Measurements from ENCODE around the gene PRSS53.
"Not testable (repeated sequence)": the region's sequence is repeated elsewhere in the genome, so short reads cannot be mapped to it uniquely, and the experiment has no call there.

The PRSS53 gene

DNA sequence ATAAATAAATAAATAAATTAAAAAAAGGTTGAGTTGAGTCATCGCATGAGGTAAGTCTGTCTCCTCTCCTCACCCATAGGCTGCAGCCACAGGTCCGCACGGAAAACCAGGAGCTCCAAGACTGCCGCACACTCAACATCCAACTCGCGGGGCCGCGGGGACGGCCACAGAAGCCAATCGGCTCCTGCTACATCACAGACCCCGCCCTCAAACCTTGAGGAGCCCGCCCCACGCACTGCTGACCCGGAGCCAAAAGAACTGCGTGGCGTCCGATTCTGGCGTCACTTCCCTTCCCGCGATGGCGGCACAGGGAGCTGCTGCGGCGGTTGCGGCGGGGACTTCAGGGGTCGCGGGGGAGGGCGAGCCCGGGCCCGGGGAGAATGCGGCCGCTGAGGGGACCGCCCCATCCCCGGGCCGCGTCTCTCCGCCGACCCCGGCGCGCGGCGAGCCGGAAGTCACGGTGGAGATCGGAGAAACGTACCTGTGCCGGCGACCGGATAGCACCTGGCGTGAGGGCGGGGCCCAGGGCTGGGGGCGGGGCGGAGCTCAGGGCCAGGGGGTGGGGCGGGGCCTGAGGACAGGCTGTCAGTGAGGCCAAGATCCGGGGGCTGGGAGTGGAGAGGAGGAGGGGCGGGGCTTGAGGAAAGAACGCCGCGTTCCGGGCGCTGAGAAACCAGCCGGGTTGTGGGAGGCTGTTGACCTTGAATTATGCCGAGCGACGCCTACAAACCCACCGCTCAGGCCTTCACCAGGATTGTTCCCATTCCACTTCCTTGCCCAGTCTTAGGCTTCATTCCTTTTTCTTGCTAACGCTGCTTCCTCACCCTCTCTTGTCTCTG lies 28.9 kb upstream of the PRSS53 start, which contains the start of gene KAT8:
TSS of gene KAT8 (plus strand) at position 281 of the 839 bp plus-strand sequence. CDS start at position 299, 18 bp downstream.
- peak; percentile 98 for DNase-seq

DNA sequence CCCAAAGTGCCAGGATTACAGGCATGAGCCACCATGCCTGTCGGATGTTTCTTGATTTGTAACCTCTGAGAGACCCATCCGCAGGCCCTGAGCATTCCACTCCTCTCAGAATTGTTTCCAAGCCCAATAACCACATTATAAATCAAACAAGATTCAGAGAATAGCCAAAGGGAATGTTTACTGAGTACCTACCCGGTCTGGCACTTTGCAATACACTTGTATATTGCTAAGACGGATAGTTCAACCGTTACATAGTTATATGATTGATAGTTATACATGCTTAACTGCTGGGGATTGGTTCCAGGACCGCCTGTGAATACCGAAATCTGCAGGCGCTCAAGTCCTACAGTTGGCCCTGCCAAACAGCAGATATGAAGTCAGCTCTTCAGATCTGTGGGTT lies 25.7 kb upstream of the PRSS53 start:
- no peak for DNase-seq

DNA sequence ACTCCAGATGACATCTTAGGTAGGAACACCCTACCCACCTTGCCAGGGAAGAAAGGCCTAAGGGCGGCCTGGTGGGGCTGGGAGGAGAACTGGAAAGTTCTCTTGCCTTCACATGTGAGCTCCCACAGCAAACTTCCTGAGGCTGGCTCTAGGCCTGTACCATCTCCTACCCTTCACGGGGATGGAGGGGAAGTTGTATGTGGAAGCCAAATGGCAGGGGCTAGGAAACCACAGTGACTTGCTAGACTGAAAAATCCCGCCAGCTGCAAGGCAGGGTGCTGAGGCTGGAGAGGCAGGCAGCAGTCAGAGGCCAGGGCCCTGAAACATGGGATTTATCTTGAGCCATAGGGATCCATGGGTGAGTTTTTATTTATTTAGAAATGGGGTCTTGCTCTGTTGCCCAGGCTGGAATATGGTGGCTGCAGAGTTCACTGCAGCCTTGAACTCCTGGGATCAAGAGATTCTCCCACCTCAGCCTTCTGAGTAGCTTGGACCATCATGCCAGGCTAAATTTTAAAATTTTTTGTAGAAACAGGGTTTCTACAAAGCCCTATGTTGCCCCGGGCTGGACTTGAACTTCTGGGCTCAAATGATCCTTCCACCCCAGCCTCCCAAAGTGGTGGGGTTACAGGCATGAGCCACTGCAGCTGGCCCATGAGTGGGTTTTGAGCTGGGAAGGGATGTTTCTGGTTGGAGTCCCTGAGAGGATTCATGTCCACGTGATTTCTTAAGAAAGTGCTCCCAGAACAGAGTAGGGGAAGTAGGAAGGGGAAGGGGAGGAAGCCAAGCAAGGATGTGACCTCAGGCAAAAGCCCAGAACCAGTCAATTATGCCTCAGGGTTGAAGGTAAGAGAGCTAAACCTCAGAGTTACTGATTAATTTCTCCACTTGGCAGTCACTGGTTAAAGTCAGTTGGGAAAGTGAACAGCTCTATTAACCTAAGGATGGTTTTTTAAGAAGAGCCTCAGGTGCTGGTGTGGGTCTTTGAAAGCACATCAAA lies 24.7 kb upstream of the PRSS53 start:
- no peak for DNase-seq

DNA sequence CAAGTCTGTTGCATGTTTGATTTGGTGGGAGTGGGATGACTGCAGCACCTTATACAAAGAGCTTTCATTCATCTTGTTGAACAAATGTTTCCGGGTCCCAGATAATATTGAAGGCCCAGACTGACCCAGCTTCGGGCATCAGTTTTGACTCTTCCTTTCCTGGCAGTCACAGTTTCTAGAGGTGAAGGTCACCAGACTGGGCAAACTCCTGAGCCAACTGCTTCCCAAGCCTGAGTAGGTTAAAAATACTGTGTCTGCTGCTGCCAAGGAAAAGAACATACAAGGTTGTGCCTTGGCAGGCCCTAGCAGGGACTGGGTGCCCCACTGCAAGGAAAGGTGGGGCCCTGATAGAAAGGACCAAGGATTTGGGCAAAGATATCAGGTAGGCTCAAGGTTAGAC lies 24.0 kb upstream of the PRSS53 start:
- DNase-seq = no peak

DNA sequence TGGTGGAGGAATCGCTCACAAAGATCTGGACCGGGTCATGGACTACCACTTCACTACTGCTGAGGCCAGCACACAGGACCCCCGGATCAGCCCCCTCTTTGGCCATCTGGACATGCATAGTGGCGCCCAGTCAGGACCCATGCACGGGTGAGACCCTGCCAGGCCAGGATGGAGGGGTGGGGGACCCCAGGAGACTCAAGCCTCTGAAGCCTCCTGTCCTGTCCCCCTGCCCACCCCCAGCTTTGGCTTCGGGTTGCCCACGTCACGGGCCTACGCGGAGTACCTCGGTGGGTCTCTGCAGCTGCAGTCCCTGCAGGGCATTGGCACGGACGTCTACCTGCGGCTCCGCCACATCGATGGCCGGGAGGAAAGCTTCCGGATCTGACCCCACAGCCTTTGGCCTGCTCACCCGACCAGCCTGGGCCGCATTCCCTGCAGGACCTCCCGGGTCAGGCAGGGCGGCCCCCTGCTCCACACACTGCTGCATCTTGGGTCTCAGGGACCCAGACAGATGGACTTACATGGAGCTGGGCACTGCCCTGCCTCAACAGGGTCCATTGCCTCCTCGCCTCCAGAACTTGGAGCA lies 23.2 kb upstream of the PRSS53 start:
- no peak for DNase-seq

DNA sequence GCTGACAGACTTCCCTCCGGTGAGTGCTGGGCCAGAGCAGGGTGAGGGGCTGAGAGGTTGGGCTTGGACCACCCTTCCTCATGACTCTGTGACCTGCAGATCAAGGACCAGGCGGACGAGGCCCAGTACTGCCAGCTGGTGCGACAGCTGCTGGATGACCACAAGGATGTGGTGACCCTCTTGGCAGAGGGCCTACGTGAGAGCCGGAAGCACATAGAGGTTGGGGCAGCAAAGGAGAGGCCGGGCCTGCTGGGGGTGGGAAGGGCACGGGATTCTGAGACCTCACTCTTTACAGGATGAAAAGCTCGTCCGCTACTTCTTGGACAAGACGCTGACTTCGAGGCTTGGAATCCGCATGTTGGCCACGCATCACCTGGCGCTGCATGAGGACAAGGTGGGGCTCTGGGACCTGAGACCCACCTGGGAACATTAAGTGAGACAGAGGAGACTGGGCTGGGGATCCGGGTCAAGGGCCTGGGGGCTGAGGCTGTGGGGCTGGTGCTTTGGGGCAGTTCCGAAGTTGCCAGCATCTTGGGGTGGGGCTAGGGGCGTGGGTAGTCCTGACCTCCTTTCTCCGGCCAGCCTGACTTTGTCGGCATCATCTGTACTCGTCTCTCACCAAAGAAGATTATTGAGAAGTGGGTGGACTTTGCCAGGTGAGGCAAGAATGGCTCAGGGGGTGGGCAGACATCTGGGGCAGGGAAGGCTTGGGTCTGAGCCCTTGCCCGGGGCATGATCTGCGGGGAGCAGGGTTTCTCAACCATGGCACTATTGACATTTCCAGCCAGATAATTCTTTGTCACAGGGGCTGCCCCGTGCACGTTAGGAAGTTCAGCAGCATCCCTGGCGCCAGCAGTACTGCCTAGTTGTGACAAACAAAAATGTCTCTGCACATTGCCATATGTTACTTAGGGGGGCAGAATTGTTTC lies 21.6 kb upstream of the PRSS53 start:
- DNase-seq = no peak

DNA sequence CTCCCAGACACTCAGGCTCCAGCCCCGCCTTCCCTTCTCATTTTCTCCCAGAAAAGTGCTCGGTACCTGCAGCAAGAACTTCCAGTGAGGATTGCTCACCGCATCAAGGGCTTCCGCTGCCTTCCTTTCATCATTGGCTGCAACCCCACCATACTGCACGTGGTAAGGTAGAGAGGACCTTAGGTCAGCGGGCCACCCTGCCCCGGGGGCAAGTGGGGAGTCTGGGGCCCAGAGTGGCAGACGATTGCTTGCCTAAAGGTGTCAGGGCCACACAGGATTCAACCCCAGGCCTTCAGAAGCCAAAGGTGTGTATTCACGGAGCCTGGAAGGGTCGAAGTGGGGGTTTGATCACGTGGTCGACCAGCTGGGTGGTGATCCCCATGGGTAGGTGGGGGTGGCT lies 20.9 kb upstream of the PRSS53 start:
- no peak for DNase-seq

DNA sequence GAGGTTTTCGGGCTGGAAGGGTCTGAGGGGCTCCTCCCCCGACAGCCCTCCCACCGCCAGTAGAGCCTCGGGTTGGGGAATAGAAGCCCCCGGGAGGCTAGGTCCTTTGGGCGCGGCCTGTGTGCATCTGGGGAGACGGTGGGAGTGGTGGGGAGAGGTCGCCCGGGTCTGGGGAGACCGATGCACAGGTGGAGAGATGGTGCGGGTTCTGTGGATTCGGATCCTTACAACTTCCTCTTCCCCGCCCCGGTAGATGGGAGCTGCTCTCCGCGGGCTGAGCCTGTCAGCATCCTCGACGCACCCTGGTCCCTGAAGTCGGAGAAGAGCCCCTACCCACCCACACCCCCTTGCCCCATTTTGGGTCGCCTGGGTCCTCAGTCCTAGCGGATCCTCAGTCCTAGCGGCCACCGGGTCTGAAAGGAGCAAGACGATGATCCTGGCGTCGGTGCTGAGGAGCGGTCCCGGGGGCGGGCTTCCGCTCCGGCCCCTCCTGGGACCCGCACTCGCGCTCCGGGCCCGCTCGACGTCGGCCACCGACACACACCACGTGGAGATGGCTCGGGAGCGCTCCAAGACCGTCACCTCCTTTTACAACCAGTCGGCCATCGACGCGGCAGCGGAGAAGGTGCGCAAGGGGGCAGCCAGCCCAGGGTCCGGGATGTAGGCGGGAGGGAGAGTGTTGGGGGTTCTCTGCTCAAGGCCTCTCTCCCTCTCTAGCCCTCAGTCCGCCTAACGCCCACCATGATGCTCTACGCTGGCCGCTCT lies 20.2 kb upstream of the PRSS53 start:
- DNase-seq = no peak

DNA sequence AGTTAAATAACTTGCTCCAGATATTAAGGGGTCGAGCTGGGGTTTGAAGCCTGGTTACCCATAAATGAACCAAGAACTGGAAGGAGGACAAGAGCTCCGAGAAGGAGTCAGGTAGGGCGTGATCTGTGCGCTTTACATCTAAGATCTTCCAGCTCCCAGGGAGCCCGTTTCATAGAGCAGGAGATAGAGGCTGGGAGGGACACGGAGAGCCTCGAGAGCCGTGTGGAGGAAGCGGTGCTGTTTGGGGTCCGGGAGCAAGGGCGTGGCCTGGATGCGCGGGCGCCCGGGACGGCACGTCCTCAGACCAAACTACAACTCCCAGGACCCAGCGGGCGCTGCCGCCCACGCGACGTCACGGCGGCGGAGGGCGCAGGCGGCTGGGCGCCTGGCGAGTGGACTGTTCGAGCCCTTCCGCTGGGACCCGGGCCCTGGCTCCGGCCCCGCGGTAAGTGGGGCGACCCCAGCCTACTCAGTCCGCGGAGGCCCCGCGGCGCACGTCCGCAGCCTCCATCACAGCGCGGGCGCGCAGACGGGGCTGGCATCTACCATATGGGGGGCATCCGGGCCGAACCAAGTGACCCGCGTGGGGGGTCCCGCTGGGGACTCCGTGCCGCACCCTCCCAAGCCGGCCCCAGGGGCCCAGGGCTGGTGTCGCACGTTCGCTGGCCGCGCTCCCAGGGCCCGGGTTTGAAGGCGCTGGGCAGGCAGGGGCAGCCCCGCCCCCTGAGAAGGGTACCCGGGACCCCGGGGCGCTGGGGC lies 19.5 kb upstream of the PRSS53 start, which contains the start of gene BCKDK:
TSS of gene BCKDK (plus strand) at position 352 of the 759 bp plus-strand sequence. CDS start 838 bp downstream, outside the sequence.
- DNase-seq = peak; percentile 74

DNA sequence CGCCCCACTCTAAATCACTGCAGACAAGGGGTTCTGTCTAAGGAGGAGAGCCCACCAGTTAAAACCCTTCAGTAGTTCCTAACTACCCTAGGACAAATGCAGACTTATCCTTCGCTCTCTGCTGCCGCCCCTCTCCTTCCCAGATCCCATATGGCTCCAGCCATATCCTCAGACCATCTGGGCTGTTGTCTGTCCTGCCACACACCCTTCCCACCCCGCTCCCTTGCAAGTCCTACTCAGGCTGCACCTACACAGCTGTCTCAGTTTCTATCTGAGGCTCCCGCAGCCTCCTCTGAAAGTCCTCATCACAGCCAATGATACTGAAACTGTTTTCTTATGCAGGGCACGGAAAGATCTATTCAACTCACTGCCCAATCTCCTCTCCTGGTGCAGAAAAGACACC lies 18.7 kb upstream of the PRSS53 start:
- peak; percentile 33 for DNase-seq

DNA sequence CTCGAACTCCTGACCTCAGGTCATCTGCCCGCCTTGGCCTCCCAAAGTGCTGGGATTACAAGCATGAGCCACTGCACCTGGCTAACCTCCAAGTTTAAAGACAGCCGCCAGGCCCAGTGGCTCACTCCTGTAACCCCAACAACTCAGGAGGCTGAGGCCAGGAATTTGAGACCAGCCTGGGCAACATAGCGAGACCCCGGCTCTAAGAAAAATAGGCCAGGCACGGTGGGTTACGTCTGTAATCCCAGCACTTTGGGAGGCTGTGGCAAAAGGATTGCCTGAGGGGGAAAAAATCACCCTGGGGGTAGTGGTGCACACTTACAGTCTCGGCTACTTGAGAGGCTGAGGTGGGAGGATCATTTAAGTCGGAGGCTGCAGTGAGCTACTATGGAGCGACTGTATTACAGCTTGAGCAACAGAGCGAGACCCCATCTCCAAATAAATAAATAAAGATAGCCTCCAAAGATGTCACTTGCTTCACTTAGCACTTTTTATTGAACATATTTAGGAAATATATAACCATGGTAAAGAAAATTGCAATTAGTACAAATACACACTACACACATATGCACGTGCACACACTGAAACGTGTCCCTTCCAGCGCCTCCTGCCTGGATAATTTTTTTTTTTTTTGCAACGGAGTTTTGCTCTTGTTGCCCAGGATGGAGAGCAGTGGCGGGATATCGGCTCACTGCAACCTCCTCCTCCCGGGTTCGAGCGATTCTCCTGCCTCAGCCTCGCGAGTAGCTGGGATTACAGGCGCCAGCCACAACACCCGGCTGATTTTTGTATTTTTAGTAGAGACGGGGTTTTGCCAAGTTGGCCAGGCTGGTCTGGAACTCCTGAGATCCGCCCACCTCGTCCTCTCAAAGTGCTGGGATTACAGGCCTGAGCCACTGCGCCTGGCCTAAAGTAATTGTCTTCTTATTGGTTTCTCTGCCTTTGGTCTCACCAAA lies 18.0 kb upstream of the PRSS53 start:
- DNase-seq = no peak

DNA sequence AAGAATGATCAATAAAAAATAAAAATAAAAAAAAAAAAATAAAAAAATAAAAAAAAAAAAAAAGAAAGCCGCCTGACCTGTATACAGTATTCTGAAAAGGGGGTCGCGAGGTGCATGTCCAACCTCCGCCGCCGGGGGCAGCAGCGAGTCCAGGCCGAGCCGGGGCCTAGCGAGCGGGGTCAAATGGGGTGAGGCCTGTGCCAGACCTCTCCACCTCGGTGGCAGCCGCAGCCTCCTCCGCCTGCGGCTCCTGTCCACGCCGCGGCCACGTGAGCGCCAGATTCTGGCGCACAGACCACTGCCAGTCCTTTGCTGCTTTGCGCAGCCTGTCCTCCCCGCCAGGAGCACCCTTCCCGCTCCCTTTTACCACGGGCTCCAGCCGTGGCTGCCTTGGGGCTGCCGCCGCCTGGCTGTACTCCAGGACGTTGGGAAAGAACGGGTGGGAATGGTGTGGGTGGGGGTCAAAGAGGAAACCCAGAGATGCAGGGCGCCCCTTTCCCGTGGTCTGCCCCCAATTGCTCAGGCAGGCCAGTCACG lies 17.0 kb upstream of the PRSS53 start:
- DNase-seq = peak; percentile 82

DNA sequence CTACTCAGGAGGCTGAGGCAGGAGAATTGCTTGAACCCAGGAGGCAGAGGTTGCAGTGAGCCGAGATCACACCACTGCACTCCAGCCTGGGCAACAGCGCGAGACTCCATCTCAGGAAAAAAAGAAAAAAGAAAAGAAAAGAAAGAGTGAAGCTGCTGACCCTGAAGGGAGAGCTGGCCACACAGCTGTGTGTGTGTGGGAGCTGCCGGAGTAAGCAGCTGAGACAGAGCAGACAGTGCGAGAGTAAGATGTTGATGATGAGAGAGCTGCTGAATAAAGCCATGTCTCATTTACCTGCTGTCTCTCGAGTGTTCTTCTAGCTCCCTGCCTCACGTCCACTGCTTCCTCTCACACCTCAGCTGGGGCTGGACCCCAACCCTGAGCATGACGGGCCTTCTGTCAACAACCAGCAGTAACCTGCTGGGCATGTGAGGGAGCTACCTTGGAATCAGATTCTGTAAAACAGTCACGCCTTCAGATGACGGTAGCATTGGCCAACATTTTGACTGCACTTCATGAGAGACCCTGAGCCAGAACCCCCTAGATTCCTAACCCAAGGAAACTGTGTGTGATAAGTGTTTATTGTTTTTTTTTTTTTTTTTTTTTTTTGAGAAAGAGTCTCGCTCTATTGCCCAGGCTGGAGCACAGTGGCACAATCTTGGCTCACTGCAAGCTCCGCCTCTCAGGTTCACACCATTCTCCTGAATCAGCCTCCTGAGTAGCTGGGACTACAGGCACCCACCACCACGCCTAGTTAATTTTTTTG lies 12.3 kb upstream of the PRSS53 start:
- DNase-seq = not testable (repeated sequence)

DNA sequence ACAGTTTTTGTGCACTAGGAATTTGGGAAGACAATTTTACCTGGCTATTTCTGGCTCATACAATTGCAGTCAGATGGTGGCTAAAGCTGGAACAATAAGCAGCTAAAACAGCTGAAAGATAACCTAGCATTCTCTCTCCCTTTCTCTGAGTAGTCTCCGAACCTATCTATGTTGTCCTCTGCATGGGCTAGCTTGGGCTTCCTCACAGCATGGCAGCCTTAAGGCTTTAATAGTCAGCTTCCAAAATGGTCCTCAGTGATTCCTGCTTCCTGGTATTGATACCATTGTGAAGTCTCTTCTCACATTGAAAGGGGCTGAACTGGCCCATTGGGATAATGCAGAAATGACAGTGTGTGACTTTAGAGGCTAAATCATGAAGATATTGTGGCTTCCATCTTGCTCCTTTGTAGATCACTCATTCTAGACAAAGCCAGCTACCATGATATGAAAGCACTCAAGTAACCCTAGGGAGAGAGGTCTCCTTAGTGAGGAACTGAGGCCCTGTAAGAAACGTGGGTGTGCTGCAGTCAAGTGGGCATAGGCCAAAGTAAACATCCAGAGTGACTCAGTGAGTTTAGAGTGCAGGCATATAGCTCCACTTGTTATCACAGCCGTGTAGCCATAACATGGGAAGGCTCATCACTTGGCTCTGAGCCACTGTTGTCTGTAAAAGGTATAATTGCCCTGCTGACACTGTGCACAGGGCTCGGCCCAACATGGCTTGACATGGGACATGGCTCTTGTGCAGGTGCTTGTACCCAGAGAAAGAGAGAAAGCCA lies 11.3 kb upstream of the PRSS53 start:
- DNase-seq = no peak

DNA sequence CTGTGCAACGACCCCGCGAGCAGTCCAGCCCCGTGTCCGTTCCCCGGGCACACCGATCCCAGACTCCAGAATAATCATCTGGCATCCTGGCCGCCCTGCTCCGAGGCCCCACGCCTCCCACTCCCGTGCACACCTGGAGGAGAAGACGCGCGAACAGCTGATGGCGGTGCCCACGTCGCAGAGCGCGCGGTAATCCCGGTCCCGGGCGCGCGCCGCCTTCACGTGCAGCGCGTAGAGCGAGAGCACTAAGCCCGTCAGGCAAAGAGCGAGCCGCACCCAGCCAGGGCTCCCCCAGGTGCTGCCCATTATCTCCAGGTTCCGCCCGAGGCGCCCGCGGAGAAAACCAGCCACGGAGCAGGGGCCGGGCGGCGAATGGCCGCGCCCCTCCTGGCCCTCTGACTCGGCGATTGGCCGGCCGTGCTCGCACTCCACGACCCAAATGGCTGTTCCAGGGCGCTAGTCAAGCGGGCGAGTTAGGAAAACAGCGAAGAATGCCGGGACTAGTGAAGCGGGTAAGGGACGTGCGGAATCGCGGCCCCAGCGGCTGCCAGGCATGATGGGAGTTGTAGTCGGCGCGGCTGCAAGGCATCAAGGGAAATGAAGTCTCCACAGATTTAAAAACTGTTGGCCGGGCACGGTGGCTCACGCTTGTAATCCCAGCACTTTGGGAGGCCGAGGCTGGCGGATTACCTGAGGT lies 5.8 kb upstream of the PRSS53 start, which contains the start of gene VKORC1:
TSS of gene VKORC1 (minus strand) at position 374 of the 697 bp plus-strand sequence. CDS start at position 306, 68 bp downstream.
- peak; percentile 90 for DNase-seq

DNA sequence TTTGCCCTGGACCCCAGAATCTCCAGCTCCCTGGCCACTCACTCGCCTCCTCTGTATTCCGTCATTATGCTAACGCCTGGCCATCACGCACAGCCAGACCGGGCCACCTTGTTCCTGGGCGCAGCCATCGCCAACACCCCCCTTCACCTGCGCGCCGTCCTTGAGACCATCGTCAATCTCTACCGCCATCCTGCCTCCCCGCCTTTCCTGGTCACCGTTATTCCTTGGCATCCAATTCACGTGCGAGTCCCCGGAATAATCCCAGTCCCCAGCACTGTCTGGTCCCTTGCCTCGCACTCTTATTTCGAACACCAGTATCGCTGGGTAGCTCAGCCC lies 5.3 kb upstream of the PRSS53 start:
- DNase-seq = no peak
